Activated naive CD8-positive, alpha-beta T cell (primary cell): ENCODE measurements around the gene MPHOSPH10.
A peak's percentile ranks its signal among the peaks of the same experiment; 100 is the strongest.
"Not testable (repeated sequence)": the region's sequence is repeated elsewhere in the genome, so short reads cannot be mapped to it uniquely, and the experiment has no call there.

Source experiments
- H3K27ac Mint-ChIP-seq: one replicate; pipeline ENCODE4 v1.8.0; 2021; ENCODE audit warnings: mixed read lengths
- H3K27me3 Mint-ChIP-seq: one replicate; pipeline ENCODE4 v1.8.0; 2021; ENCODE audit warnings: mixed read lengths
- H3K36me3 Mint-ChIP-seq: one replicate; pipeline ENCODE4 v1.8.0; 2021; ENCODE audit warnings: mixed read lengths
- H3K4me1 Mint-ChIP-seq: one replicate; pipeline ENCODE4 v1.8.0; 2021; ENCODE audit warnings: low read depth, mixed read lengths
- H3K4me3 Mint-ChIP-seq: one replicate; pipeline ENCODE4 v1.8.0; 2021; ENCODE audit warnings: mild to moderate bottlenecking, mixed read lengths
- H3K9me3 Mint-ChIP-seq: one replicate; pipeline ENCODE4 v1.8.0; 2021; ENCODE audit warnings: low read depth, mixed read lengths

The MPHOSPH10 gene

DNA sequence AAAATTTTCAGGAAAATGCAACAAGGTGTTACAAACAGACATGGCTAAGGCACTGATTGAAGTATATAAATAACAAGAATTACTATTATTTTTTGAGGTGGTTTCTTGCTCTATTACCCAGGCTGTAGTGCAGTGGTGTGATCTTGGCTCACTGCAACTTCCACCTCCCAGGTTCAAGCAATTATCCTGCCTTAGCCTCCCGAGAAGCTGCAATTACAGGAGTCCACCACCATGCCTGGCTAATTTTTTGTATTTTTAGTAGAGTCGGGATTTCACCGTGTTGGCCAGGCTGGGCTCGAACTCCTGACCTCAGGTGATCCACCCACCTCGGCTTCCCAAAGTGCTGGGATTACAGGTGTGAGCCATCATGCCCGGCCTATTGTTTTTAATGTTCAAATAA lies 24.0 kb upstream of the MPHOSPH10 start:
- not testable (repeated sequence) for H3K27me3 Mint-ChIP-seq, H3K36me3 Mint-ChIP-seq, H3K9me3 Mint-ChIP-seq, H3K4me3 Mint-ChIP-seq, H3K27ac Mint-ChIP-seq, H3K4me1 Mint-ChIP-seq

GRCh38 chr2:71108091-71108490 lies 22.3 kb upstream of the MPHOSPH10 start:
- Mint-ChIP-seq H3K27me3 (no peaks in the 10 kb centered on the region), H3K27ac (peak overlapping the region; percentile 7), H3K4me3 (no peak overlapping the region), H3K9me3 (no peaks in the 10 kb centered on the region), H3K36me3 (peaks cover 5% of the 10 kb centered on the region), H3K4me1 (no peaks in the 10 kb centered on the region)

- no peaks in the 10 kb centered on the region for H3K27me3 Mint-ChIP-seq
- H3K4me3 Mint-ChIP-seq, result no peak overlapping the region
- no peaks in the 10 kb centered on the region for H3K4me1 Mint-ChIP-seq
- peaks cover 7% of the 10 kb centered on the region for H3K36me3 Mint-ChIP-seq
- no peaks in the 10 kb centered on the region for H3K9me3 Mint-ChIP-seq
- no peak overlapping the region for H3K27ac Mint-ChIP-seq
These were observed 16.6 kb upstream of the MPHOSPH10 start for GRCh38 chr2:71113843-71114242.

- no peak overlapping the region for H3K4me3 Mint-ChIP-seq
- no peaks in the 10 kb centered on the region for H3K4me1 Mint-ChIP-seq
- no peaks in the 10 kb centered on the region for H3K27me3 Mint-ChIP-seq
- H3K27ac Mint-ChIP-seq, result no peak overlapping the region
- H3K36me3 Mint-ChIP-seq, result peaks cover 12% of the 10 kb centered on the region
- H3K9me3 Mint-ChIP-seq, result no peaks in the 10 kb centered on the region
These were observed 13.4 kb upstream of the MPHOSPH10 start for GRCh38 chr2:71117063-71117462.

DNA sequence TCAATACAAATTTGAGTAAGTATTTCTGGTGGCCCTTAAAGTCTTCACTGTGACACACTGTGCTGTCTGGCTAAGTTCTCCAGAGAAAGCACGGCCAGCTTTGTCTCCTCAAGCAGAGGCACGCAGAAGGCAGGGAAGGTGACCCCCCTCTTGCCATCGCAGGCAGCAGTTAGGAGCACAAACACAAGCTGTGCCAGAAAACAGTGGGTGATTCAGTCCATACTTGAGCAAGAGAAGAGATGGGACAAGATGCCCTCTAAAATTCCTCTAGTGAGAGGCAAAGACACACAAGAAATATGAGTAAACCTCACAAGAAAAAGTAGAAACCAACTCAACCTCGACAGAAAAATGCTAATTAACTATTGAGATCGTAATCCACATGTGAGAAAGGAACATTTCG lies 10.2 kb upstream of the MPHOSPH10 start:
- H3K4me3 Mint-ChIP-seq, result no peak overlapping the region
- no peaks in the 10 kb centered on the region for H3K4me1 Mint-ChIP-seq
- H3K9me3 Mint-ChIP-seq, result no peaks in the 10 kb centered on the region
- no peak overlapping the region for H3K27ac Mint-ChIP-seq
- peaks cover 12% of the 10 kb centered on the region for H3K36me3 Mint-ChIP-seq
- no peaks in the 10 kb centered on the region for H3K27me3 Mint-ChIP-seq

DNA sequence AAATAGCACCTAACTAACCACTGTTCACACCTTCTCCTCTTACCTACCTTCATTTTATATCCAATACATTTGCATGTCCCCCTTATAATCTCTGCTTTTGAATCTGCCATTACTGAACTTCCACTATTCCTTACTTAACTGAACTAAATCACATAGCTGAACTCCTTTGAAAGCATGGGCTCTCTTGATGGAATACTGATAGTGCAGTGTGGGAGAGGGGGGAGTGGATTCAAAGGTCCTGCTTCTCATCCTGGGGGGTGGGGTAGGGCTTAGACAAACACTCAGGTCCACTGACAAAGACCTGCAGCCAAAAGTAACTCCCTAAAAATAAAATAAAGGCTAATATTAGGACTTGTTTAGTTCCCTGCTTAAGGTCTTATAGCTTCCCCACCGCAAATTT lies 9.0 kb upstream of the MPHOSPH10 start:
- Mint-ChIP-seq H3K27ac (no peak overlapping the region), H3K36me3 (peaks cover 12% of the 10 kb centered on the region), H3K4me1 (peaks cover 3% of the 10 kb centered on the region), H3K9me3 (no peaks in the 10 kb centered on the region), H3K4me3 (no peak overlapping the region), H3K27me3 (no peaks in the 10 kb centered on the region)

GRCh38 chr2:71122387-71123298 lies 7.8 kb upstream of the MPHOSPH10 start:
- no peak overlapping the region for H3K27ac Mint-ChIP-seq
- H3K27me3 Mint-ChIP-seq, result no peaks in the 10 kb centered on the region
- no peak overlapping the region for H3K4me3 Mint-ChIP-seq
- peaks cover 12% of the 10 kb centered on the region for H3K36me3 Mint-ChIP-seq
- H3K9me3 Mint-ChIP-seq, result no peaks in the 10 kb centered on the region
- H3K4me1 Mint-ChIP-seq, result peaks cover 8% of the 10 kb centered on the region

GRCh38 chr2:71125506-71126294 lies 4.7 kb upstream of the MPHOSPH10 start:
- Mint-ChIP-seq H3K27me3 (no peaks in the 10 kb centered on the region), H3K9me3 (no peaks in the 10 kb centered on the region), H3K4me3 (no peak overlapping the region), H3K27ac (no peak overlapping the region), H3K4me1 (peaks cover 25% of the 10 kb centered on the region), H3K36me3 (peaks cover 7% of the 10 kb centered on the region)

DNA sequence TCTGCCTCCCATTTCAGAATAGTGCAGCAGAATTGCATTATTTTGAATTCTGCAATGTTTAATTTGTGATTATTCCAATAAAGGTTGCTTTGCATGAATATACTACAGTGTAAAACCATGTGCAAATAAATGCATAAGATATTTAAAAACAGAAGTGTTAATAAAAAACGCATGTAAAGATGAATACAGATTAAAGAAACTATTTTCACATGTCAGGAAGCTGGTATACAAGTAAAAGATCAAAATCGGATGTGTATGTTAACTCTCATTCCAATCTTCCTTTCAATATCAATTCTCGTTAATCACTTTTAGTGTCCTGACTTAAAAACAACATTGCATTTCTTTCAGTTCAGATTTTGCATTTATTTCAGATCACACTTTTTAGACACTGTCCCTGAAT lies 3.5 kb upstream of the MPHOSPH10 start:
- H3K36me3 Mint-ChIP-seq, result peaks cover 5% of the 10 kb centered on the region
- no peak overlapping the region for H3K27ac Mint-ChIP-seq
- H3K9me3 Mint-ChIP-seq, result no peaks in the 10 kb centered on the region
- no peaks in the 10 kb centered on the region for H3K27me3 Mint-ChIP-seq
- H3K4me3 Mint-ChIP-seq, result no peak overlapping the region
- H3K4me1 Mint-ChIP-seq, result peaks cover 25% of the 10 kb centered on the region

DNA sequence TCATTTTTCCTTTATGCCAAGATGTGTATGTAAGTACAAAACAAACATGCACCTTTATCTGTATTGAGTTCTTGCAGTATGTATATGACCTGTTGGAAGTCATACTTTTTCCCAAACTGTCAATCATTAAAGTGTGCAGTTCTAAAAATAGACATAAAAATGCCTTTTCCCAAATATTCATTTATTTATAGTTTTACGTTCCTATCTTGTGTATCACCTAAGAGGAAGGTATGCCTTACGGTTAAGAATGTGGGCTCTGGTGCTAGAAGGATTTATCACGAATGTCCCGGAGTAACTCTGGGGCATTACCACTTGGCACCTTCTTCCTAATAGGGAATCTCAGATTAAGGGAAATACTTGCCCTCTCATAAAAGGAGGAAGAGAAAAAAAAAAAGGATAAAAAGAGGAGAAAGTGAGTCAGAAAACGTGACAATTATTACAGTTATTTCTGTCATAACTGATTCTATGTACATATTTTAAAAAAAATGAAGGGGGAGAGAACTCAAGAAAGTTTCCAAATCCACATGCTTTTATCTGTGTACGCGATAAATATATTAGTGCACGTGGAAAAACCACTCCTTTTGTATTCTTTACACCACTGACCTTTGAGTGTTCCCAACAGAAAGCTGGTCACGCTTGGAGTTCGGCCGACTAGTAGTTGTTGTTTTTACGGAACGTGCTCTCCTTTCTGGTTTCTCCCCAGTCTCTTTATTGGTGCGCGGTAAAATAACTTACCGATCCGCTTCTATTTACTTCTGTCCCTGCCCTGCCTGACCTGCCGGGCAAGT lies 1.1 kb upstream of the MPHOSPH10 start:
- Mint-ChIP-seq H3K27ac (no peak overlapping the region), H3K9me3 (no peaks in the 10 kb centered on the region), H3K27me3 (no peaks in the 10 kb centered on the region), H3K4me3 (no peak overlapping the region), H3K4me1 (peaks cover 25% of the 10 kb centered on the region), H3K36me3 (no peaks in the 10 kb centered on the region)

GRCh38 chr2:71129902-71130151 lies 607 bp upstream of the MPHOSPH10 start:
- Mint-ChIP-seq H3K36me3 (no peaks in the 10 kb centered on the region), H3K9me3 (no peaks in the 10 kb centered on the region), H3K27me3 (no peaks in the 10 kb centered on the region), H3K4me3 (no peak overlapping the region), H3K4me1 (peaks cover 25% of the 10 kb centered on the region), H3K27ac (no peak overlapping the region)

DNA sequence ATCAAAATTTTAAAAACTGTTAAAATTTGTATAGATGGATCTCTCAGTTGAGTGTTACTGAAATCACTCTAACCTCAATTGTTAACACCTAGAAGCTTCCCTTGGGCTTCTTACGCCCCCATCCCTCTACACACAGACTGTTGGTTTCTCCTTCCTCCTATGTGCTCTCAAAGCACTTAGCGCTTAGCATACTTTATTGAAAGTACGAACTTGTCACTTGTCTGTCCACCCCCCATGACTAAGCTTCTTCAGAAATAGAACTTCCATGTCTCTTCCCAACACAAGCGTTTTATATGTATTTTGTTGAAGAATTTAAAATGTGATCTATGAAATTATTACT lies 441 bp downstream of the MPHOSPH10 start:
- Mint-ChIP-seq H3K36me3 (no peaks in the 10 kb centered on the region), H3K9me3 (no peaks in the 10 kb centered on the region), H3K27ac (no peak overlapping the region), H3K27me3 (no peaks in the 10 kb centered on the region), H3K4me1 (peaks cover 21% of the 10 kb centered on the region), H3K4me3 (no peak overlapping the region)

- not testable (repeated sequence) for H3K4me3 Mint-ChIP-seq, H3K9me3 Mint-ChIP-seq, H3K27ac Mint-ChIP-seq, H3K36me3 Mint-ChIP-seq, H3K27me3 Mint-ChIP-seq
- H3K4me1 Mint-ChIP-seq, result peaks cover 21% of the 10 kb centered on the region
These were observed 1.1 kb downstream of the MPHOSPH10 start for GRCh38 chr2:71131387-71132166.

- Mint-ChIP-seq H3K4me1 (peaks cover 11% of the 10 kb centered on the region), H3K27ac (no peak overlapping the region), H3K4me3 (no peak overlapping the region), H3K9me3 (no peaks in the 10 kb centered on the region), H3K36me3 (peaks cover 2% of the 10 kb centered on the region), H3K27me3 (no peaks in the 10 kb centered on the region)
These were observed 3.2 kb downstream of the MPHOSPH10 start for GRCh38 chr2:71133603-71134002.
